ENCODE measurements around the gene EBI3.
"Not testable (repeated sequence)": the region's sequence is repeated elsewhere in the genome, so short reads cannot be mapped to it uniquely, and the experiment has no call there.

Gene EBI3

DNA sequence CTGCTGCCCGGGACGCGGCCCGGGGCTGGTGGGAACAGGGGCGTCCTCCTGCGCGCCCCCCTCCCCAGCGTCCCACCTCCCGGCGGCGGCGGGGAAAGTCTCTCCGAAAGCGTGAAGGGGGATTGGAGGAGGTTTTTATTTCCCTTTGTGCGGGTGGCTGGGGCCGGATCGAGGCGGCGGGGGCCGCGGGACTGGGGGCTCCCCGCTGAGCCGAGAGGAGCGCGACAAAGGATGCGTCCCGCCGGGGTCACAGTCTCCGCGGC lies 49.9 kb downstream of the EBI3 start:
- TF ChIP-seq, protein P1, sequence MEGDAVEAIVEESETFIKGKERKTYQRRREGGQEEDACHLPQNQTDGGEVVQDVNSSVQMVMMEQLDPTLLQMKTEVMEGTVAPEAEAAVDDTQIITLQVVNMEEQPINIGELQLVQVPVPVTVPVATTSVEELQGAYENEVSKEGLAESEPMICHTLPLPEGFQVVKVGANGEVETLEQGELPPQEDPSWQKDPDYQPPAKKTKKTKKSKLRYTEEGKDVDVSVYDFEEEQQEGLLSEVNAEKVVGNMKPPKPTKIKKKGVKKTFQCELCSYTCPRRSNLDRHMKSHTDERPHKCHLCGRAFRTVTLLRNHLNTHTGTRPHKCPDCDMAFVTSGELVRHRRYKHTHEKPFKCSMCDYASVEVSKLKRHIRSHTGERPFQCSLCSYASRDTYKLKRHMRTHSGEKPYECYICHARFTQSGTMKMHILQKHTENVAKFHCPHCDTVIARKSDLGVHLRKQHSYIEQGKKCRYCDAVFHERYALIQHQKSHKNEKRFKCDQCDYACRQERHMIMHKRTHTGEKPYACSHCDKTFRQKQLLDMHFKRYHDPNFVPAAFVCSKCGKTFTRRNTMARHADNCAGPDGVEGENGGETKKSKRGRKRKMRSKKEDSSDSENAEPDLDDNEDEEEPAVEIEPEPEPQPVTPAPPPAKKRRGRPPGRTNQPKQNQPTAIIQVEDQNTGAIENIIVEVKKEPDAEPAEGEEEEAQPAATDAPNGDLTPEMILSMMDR (conservative IDR thresholded peaks at IDR 0.05; ENCODE audit: low read depth, low read length) = no peak
- H3K4me1 ChIP-seq (ENCODE audit: low read depth, poor library complexity, severe bottlenecking) = no peaks in the 10 kb centered on the region
- no peak overlapping the region for H3K9ac ChIP-seq
- H3K36me3 ChIP-seq (ENCODE audit: insufficient read depth) = no peaks in the 10 kb centered on the region
- H3K27ac ChIP-seq = no peak overlapping the region
- no peak overlapping the region for H3K4me2 ChIP-seq
- H4K20me1 ChIP-seq (ENCODE audit: insufficient read depth) = no peaks in the 10 kb centered on the region
- H3K27me3 ChIP-seq (ENCODE audit: insufficient read depth, low read depth) = peaks cover 62% of the 10 kb centered on the region
- no peaks in the 10 kb centered on the region for H3K79me2 ChIP-seq (ENCODE audit: insufficient read depth, low read depth)
- H2AFZ ChIP-seq (ENCODE audit: low read depth) = no peak overlapping the region
- no peak overlapping the region for H3K4me3 ChIP-seq (IDR thresholded peaks at IDR 0.05; ENCODE audit: insufficient read depth, low read depth, low read length)

DNA sequence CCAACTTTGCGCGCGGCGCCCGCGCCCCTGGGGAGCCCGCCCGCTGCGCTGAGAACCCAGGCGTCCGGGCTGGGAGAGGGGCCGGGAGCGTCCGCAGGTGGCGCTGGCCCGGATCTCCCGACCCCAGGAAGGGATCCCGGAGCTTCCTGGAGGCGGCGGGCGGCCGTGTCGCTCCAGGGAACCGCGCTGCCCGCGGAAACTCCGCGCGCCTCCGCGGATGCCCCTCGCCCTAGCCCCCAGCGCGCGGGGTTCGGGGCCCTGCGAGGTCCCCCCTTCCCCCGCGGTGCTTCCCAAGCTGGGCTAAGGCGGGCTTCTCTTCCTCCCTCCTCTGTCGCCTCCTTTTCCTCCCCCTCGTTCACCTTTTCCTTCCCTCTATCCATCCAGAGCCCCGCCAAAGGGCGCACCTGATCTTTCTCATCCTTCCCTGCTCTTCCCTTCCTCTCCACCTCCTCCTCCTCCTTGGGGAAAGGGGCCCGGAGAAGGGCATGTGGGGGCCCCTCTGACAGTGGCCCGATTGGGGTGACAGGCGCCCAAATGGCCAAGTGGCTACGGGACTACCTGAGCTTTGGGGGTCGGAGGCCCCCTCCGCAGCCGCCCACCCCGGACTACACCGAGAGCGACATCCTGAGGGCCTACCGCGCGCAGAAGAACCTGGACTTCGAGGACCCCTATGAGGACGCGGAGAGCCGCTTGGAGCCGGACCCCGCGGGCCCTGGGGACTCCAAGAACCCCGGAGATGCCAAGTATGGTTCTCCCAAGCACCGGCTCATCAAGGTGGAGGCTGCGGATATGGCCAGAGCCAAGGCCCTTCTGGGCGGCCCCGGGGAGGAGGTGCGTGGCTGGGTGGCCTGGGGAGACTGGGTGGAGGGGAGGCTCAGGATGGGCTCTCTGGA lies 50.5 kb downstream of the EBI3 start:
- no peak overlapping the region for H3K4me2 ChIP-seq
- no peak overlapping the region for H3K9ac ChIP-seq
- no peak overlapping the region for H2AFZ ChIP-seq (ENCODE audit: low read depth)
- no peaks in the 10 kb centered on the region for H4K20me1 ChIP-seq (ENCODE audit: insufficient read depth)
- H3K4me3 ChIP-seq (IDR thresholded peaks at IDR 0.05; ENCODE audit: insufficient read depth, low read depth, low read length) = no peak overlapping the region
- H3K27ac ChIP-seq = no peak overlapping the region
- H3K36me3 ChIP-seq (ENCODE audit: insufficient read depth) = no peaks in the 10 kb centered on the region
- H3K4me1 ChIP-seq (ENCODE audit: low read depth, poor library complexity, severe bottlenecking) = no peaks in the 10 kb centered on the region
- no peaks in the 10 kb centered on the region for H3K79me2 ChIP-seq (ENCODE audit: insufficient read depth, low read depth)
- H3K27me3 ChIP-seq (ENCODE audit: insufficient read depth, low read depth) = peaks cover 67% of the 10 kb centered on the region
- TF ChIP-seq, protein P1 (conservative IDR thresholded peaks at IDR 0.05; ENCODE audit: low read depth, low read length) = no peak

DNA sequence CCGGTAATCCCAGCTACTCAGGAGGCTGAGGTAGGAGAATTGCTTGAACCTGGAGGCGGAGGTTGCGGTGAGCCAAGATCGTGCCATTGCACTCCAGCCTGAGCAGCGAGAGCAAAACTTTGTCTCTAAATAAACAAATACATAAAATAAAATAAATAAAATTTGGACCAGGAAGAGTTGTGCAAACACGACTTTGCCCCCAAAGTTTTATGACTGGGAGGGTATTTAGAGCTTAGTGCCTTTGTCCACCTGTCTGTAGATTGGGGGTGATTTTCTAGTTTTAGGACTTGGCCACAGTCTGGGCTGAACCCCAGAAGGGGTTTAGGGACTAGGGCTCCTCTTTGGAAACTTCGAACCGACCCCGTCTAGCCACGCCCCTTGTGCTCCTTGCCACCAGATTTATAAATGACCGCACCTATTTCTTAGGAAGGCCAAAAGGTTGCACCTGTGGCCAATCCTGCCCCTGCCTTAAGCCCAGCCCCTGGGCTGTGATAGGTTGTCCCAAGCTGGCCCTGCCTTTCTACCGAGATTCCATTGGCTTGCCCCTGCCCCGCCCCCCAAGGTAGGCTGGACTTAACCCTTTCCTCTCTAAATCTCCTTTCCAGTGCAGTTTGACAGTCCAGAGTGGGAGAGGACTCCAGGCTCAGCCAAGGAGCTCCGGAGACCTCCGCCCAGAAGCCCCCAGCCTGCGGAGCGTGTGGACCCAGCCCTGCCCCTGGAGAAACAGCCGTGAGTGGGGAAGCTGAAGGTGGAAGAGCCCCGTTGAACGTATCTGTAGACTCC lies 55.0 kb downstream of the EBI3 start:
- Histone ChIP-seq H2AFZ (ENCODE audit: low read depth) (no peak overlapping the region), H3K4me2 (no peak overlapping the region), H3K27me3 (ENCODE audit: insufficient read depth, low read depth) (peaks cover 81% of the 10 kb centered on the region), H3K9ac (no peak overlapping the region), H3K4me3 (IDR thresholded peaks at IDR 0.05; ENCODE audit: insufficient read depth, low read depth, low read length) (no peak overlapping the region), H3K27ac (no peak overlapping the region), H3K79me2 (ENCODE audit: insufficient read depth, low read depth) (no peaks in the 10 kb centered on the region), H3K36me3 (ENCODE audit: insufficient read depth) (no peaks in the 10 kb centered on the region), H3K4me1 (ENCODE audit: low read depth, poor library complexity, severe bottlenecking) (no peaks in the 10 kb centered on the region), H4K20me1 (ENCODE audit: insufficient read depth) (no peaks in the 10 kb centered on the region)
- TF ChIP-seq, protein P1 (conservative IDR thresholded peaks at IDR 0.05; ENCODE audit: low read depth, low read length) = no peak

DNA sequence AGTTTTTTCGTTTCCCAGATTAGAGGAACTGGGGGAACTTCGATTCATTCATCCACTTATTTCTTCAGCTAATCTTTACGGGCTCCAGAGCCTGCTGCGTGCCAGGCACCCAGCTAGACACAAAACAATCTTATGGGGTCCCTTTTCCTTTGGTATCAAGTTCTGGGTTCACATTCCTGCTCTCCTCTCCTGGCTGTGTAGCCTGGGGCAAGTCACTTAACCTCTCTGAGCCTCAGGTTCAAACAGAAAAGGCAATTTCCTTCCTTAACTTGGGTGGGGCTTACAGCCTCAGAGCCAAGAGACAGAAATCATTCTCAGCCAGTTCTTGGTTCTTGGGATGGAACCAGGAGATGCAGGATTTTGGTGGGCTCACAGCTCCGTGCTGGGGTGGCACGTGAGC lies 55.7 kb downstream of the EBI3 start:
- H3K27ac ChIP-seq = no peak overlapping the region
- H3K4me1 ChIP-seq (ENCODE audit: low read depth, poor library complexity, severe bottlenecking) = no peaks in the 10 kb centered on the region
- H3K9ac ChIP-seq = no peak overlapping the region
- peaks cover 79% of the 10 kb centered on the region for H3K27me3 ChIP-seq (ENCODE audit: insufficient read depth, low read depth)
- H2AFZ ChIP-seq (ENCODE audit: low read depth) = no peak overlapping the region
- H3K4me3 ChIP-seq (IDR thresholded peaks at IDR 0.05; ENCODE audit: insufficient read depth, low read depth, low read length) = no peak overlapping the region
- no peak overlapping the region for H3K4me2 ChIP-seq
- TF ChIP-seq, protein P1 (conservative IDR thresholded peaks at IDR 0.05; ENCODE audit: low read depth, low read length) = no peak
- no peaks in the 10 kb centered on the region for H3K36me3 ChIP-seq (ENCODE audit: insufficient read depth)
- no peaks in the 10 kb centered on the region for H3K79me2 ChIP-seq (ENCODE audit: insufficient read depth, low read depth)
- no peaks in the 10 kb centered on the region for H4K20me1 ChIP-seq (ENCODE audit: insufficient read depth)

DNA sequence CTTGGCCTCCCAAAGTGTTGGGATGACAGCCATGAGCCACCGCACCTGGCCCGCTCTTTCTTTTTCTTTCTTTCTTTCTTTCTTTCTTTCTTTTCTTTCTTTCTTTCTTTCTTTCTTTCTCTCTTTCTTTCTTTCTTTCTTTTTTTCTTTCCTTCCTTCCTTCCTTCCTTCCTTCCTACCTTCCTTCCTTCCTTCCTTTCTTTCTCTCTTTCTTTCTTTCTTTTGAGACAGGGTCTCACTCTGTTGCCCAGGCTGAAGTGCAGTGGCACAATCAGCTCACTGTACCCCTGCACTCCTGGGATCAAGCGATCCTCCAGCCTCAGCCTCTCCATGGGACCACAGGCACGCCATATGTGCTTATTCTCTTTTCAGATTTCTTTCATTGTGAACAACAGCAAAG lies 56.8 kb downstream of the EBI3 start:
- H4K20me1 ChIP-seq (ENCODE audit: insufficient read depth); H3K4me1 ChIP-seq (ENCODE audit: low read depth, poor library complexity, severe bottlenecking); H3K9ac ChIP-seq; H3K4me3 ChIP-seq (IDR thresholded peaks at IDR 0.05; ENCODE audit: insufficient read depth, low read depth, low read length); H3K4me2 ChIP-seq; H3K36me3 ChIP-seq (ENCODE audit: insufficient read depth); H2AFZ ChIP-seq (ENCODE audit: low read depth); H3K27ac ChIP-seq; H3K79me2 ChIP-seq (ENCODE audit: insufficient read depth, low read depth): not testable (repeated sequence)
- peaks cover 76% of the 10 kb centered on the region for H3K27me3 ChIP-seq (ENCODE audit: insufficient read depth, low read depth)
